OCI-LY7 (cell line): ENCODE results near the gene SPATA21. TPM values are rescaled to one million over a fixed set of nuclear protein-coding genes. Genes with fewer than 3 reads are reported as not detected.
A peak's percentile ranks its signal among the peaks of the same experiment; 100 is the strongest.

Source experiments
- BruUV-seq: library from RNA; stranded (reverse); fragments of 400-500 nt; replicated peaks from 2 replicates; lab custom pipeline; 2021; lab: Mats Ljungman, UMichigan
- CTCF ChIA-PET: fragments of 300-600 bp; sonication (Branson Sonifier 250); formaldehyde crosslinking; loops from one replicate; lab custom pipeline; 2022; ENCODE audit warnings: antibody characterized with exemption; ENCODE audit not compliant: unreplicated experiment; lab: Charles Lee
- POLR2A ChIA-PET: fragments of 300-600 bp; sonication (Branson Sonifier 250); formaldehyde crosslinking; loops from one replicate; lab custom pipeline; 2022; ENCODE audit warnings: antibody characterized with exemption; lab: Charles Lee
- DNase-seq: peaks from one replicate; pipeline ENCODE4 v3.0.0-alpha.2; 2015; ENCODE audit warnings: low spot score
- H2AFZ ChIP-seq: fragments of 200-600 bp; sonication (generic), shearing (Covaris generic); 2 replicates; pipeline ENCODE4 v1.6.1; 2014; ENCODE audit warnings: mild to moderate bottlenecking, antibody characterized with exemption, low read length, moderate library complexity
- H3K27ac ChIP-seq: fragments of 200-600 bp; sonication (generic); 2 replicates; pipeline ENCODE4 v1.5.1; 2014; ENCODE audit warnings: mixed run types, low read depth, mild to moderate bottlenecking, moderate library complexity, low read length, inconsistent platforms; ENCODE audit not compliant: poor library complexity, severe bottlenecking
- H3K36me3 ChIP-seq: fragments of 200-600 bp; sonication (generic); 2 replicates; pipeline ENCODE4 v1.6.1; 2014; ENCODE audit warnings: mild to moderate bottlenecking, antibody characterized with exemption, low read length, moderate library complexity, mixed read lengths; ENCODE audit not compliant: insufficient read depth
- H3K4me1 ChIP-seq: fragments of 200-600 bp; sonication (generic); 2 replicates; pipeline ENCODE4 v1.5.1; 2014; ENCODE audit warnings: mild to moderate bottlenecking, low read length; ENCODE audit not compliant: insufficient read depth, poor library complexity, severe bottlenecking
- H3K4me2 ChIP-seq: fragments of 200-600 bp; sonication (generic); 2 replicates; pipeline ENCODE4 v1.6.1; 2014; ENCODE audit warnings: mild to moderate bottlenecking, low read length
- H3K4me3 ChIP-seq: fragments of 200-600 bp; sonication (generic); 2 replicates; pipeline ENCODE4 v1.5.1; 2014; ENCODE audit warnings: mild to moderate bottlenecking, low read depth, low read length; ENCODE audit not compliant: poor library complexity, severe bottlenecking
- H3K79me2 ChIP-seq: fragments of 200-600 bp; sonication (generic); 2 replicates; pipeline ENCODE4 v1.6.1; 2016; ENCODE audit warnings: low read depth, mild to moderate bottlenecking, low read length, moderate library complexity, mixed read lengths; ENCODE audit not compliant: insufficient read depth
- H3K9me2 ChIP-seq: fragments of 200-600 bp; sonication (generic); 2 replicates; pipeline ENCODE4 v1.6.1; 2016; ENCODE audit warnings: mild to moderate bottlenecking, low read length, mixed read lengths; ENCODE audit not compliant: insufficient read depth
- H3K9me3 ChIP-seq: fragments of 200-600 bp; sonication (generic); 2 replicates; pipeline ENCODE4 v1.6.1; 2014; ENCODE audit warnings: mild to moderate bottlenecking, mixed run types, low read length, mixed read lengths
- H4K20me1 ChIP-seq: fragments of 200-600 bp; sonication (generic); 2 replicates; pipeline ENCODE4 v1.6.1; 2014; ENCODE audit warnings: mild to moderate bottlenecking, antibody characterized with exemption, low read length, moderate library complexity, mixed read lengths; ENCODE audit not compliant: insufficient read depth
- EZH2phosphoT487 ChIP-seq: fragments of 200-600 bp; sonication (generic); IDR thresholded peaks from 2 replicates; pipeline ENCODE4 v1.6.1; 2018; ENCODE audit warnings: low read depth, borderline replicate concordance, mild to moderate bottlenecking, mixed run types, antibody characterized with exemption, low read length, moderate library complexity, mixed read lengths
- intact Hi-C: fragments of 100-400 bp; cut with micrococcal nuclease; formaldehyde crosslinking; loops from one replicate; pipeline ENCODE4 v1.10.0; 2022; ENCODE audit not compliant: unreplicated experiment
- total RNA-seq, 2 experiments: library from RNA; depleted of rRNA in 1 of 2; stranded (reverse); fragments of >200 nt in 1 of 2; shearing (Covaris generic) in 1 of 2; gene quantifications; 2 replicates each; pipeline ENCODE4 v1.2.3, GENCODE V29; 2014 to 2022
- TF ChIP-seq, protein P1 (sequence below): fragments of 200-600 bp; sonication (generic); conservative IDR thresholded peaks from 2 replicates; pipeline ENCODE4 v1.5.1; 2014; ENCODE audit warnings: mild to moderate bottlenecking, antibody characterized with exemption, low read length, moderate library complexity, mixed read lengths

Gene SPATA21
- total RNA-seq, 2 experiments from 2014 or later: 0.40 TPM; not detected in 1

- H3K27ac ChIP-seq: no peak overlapping the region
- intact Hi-C loops: no loop called here
- peaks cover 63% of the 10 kb centered on the region for H3K36me3 ChIP-seq
- no peaks in the 10 kb centered on the region for H3K9me2 ChIP-seq
- no peak overlapping the region for H3K4me2 ChIP-seq
- peaks cover 38% of the 10 kb centered on the region for H3K79me2 ChIP-seq
- no peak for TF ChIP-seq EZH2phosphoT487
- TF ChIP-seq, protein P1, sequence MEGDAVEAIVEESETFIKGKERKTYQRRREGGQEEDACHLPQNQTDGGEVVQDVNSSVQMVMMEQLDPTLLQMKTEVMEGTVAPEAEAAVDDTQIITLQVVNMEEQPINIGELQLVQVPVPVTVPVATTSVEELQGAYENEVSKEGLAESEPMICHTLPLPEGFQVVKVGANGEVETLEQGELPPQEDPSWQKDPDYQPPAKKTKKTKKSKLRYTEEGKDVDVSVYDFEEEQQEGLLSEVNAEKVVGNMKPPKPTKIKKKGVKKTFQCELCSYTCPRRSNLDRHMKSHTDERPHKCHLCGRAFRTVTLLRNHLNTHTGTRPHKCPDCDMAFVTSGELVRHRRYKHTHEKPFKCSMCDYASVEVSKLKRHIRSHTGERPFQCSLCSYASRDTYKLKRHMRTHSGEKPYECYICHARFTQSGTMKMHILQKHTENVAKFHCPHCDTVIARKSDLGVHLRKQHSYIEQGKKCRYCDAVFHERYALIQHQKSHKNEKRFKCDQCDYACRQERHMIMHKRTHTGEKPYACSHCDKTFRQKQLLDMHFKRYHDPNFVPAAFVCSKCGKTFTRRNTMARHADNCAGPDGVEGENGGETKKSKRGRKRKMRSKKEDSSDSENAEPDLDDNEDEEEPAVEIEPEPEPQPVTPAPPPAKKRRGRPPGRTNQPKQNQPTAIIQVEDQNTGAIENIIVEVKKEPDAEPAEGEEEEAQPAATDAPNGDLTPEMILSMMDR: 0 out of 2 replicates have a peak, but pooled peaks have one; percentile 9
- H3K4me1 ChIP-seq: peaks cover 18% of the 10 kb centered on the region
- CTCF ChIA-PET: no interaction called here
- H3K4me3 ChIP-seq: no peak overlapping the region
- H3K9me3 ChIP-seq: no peaks in the 10 kb centered on the region
- POLR2A ChIA-PET: interaction anchor here (0.6 to 1.2 kb wide), 5 partner anchors 8 to 228 kb away, joined by 3 read pairs; no protein-coding TSS in a partner anchor
- H2AFZ ChIP-seq: no peak overlapping the region
- DNase-seq: no peak
- H4K20me1 ChIP-seq: peaks cover 24% of the 10 kb centered on the region; the same call in 1 of the 2 replicates
- no TSS peak for BruUV-seq
Observed at GRCh38 chr1:16393570-16394521, 43.4 kb downstream of the SPATA21 start.

GRCh38 chr1:16392740-16393569 is 44.3 kb downstream of the SPATA21 start:
- Histone ChIP-seq H4K20me1 (peaks cover 24% of the 10 kb centered on the region; the same call in 1 of the 2 replicates), H3K9me3 (no peaks in the 10 kb centered on the region), H3K4me2 (no peak overlapping the region), H3K79me2 (peaks cover 46% of the 10 kb centered on the region), H3K27ac (no peak overlapping the region), H3K36me3 (peaks cover 58% of the 10 kb centered on the region), H3K4me1 (peaks cover 18% of the 10 kb centered on the region), H3K4me3 (no peak overlapping the region), H2AFZ (no peak overlapping the region), H3K9me2 (no peaks in the 10 kb centered on the region)
- no peak for TF ChIP-seq EZH2phosphoT487
- TF ChIP-seq, protein P1: no peak
- no peak for DNase-seq
- intact Hi-C loops: no loop called here
- ChIA-PET CTCF (no interaction called here), POLR2A (interaction anchor here (0.6 to 1.2 kb wide), 2 partner anchors 9 to 12 kb away, joined by 3 read pairs; no protein-coding TSS in a partner anchor)
- BruUV-seq: no TSS peak
